Skeletal muscle cell (primary cell): Measurements from ENCODE around the gene SLC12A8.
A peak's percentile ranks its signal among the peaks of the same experiment; 100 is the strongest.

ENCODE experiments used
- DNase-seq: peaks from one replicate; pipeline ENCODE4 v3.0.0-alpha.2; 2010; ENCODE audit warnings: low read depth
- H3K4me3 ChIP-seq: 2 replicates; pipeline ENCODE4 v1.5.1; 2011; ENCODE audit warnings: low read depth, mild to moderate bottlenecking, control low read depth, low read length, moderate library complexity

The SLC12A8 gene

GRCh38 chr3:125191256-125191655 is 21.3 kb downstream of the SLC12A8 start:
- DNase-seq: no peak
- H3K4me3 ChIP-seq: no peak overlapping the region

DNA sequence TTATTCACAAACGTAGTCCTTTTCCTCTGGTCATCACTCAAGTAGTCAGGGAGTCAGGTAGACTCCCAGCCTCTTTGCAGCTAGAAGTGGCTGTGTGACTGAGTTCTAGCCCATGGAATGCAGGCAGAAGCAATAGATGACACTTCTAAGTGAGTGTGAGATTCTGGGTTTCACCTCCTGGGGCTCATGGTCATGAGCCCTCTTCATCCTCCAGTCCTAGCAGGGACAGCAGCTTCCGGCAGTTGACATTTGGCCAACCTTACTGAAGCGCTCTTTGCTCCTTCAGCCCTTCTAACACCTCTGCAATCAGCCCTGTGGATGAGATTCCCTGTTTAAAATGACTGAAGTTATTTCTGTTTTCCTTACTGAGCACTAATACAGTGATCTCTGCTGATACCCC is 21.8 kb downstream of the SLC12A8 start:
- H3K4me3 ChIP-seq: no peak overlapping the region
- DNase-seq: no peak

- no peak overlapping the region for H3K4me3 ChIP-seq
- no peak for DNase-seq
These were observed 23.0 kb downstream of the SLC12A8 start for GRCh38 chr3:125189378-125190165.

DNA sequence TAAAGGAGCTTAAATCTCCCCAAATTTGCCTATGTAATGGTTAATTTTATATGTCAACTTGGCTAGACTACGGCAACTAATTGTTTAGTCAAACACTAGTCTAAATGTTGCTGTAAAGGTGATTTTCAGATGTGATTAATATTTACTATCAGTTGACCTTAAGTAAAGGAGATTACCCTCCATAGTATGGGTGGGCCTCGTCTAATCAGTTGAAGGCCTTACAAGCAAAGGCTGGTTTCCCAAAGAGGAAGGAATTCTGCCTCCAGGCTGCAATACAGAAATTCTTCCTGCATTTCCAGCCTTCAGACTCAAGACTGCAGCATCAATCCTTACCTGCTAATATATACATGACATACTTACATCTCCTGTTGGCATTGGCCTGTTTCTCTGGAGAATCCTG is 23.6 kb downstream of the SLC12A8 start:
- DNase-seq: no peak

GRCh38 chr3:125187599-125187910 is 25.0 kb downstream of the SLC12A8 start:
- no peak for DNase-seq
- H3K4me3 ChIP-seq: no peak overlapping the region

More for the DNA sequence above, 23.6 kb downstream of the SLC12A8 start:
- no peak overlapping the region for H3K4me3 ChIP-seq

DNA sequence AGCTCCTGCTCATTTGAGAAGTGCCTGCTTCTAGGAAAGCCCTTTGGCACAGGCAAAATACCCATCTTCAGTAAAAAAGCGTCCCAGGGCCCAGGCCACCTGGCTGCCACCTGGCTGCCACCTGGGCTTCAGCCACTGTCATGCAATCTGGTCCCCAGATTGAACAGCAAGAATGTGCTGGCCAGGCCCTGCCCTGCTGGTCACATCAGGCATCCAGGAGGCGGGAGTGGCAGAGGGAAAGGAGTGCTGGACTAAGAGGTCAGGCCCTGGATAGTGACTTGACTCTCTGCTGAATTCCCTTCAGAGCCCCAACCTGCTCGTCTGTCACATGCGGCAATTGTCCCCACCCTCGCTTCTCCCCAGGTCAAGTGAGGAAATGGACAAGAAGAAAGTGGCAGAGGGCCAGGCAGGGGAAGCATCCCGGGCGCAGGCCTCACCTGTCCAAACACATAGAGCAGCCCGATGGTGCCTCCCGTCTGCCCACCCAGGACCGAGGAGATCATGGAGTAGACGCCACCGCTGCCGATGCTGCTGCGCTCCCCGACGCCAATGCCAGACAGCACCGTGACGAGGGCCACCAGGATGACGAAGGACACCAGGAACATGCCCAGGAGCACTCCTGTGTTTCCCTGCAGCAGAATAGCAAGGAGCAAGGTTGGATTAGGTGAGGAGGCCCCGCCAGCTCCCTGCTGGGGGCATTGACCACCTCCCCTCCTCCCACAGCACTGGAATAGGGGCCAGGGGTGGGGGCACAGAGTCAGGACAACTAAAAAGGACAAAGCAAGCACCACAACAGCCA is 25.5 kb downstream of the SLC12A8 start:
- no peak for DNase-seq
- no peak overlapping the region for H3K4me3 ChIP-seq

DNA sequence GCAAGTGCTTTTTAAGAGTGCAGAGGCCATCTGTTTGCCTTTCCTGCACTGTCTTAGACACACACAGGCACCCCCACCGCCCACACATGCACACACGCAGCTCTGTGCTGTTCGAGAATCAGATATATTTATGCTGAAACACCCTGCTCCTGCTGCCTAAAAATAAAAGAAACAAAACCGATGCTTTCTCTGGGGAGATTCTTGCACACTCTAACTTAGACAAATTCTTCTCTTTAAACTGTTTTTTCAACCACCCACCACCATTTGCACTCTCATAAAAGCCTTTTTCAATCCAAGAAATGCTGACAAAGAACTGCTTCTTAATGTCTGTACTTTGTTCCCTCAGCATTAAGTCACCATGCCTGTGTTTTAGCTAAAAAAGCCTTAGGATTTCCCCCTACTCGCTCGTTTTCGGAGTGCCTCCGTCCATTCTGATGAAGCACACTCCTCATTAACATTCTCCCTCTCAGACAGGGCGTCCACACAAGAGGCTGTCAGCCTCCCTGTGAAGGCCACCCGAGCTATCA is 26.2 kb downstream of the SLC12A8 start:
- H3K4me3 ChIP-seq: no peak overlapping the region
- peak; percentile 40 for DNase-seq

GRCh38 chr3:125185805-125186204 is 26.7 kb downstream of the SLC12A8 start:
- no peak for DNase-seq
- H3K4me3 ChIP-seq: no peak overlapping the region

DNA sequence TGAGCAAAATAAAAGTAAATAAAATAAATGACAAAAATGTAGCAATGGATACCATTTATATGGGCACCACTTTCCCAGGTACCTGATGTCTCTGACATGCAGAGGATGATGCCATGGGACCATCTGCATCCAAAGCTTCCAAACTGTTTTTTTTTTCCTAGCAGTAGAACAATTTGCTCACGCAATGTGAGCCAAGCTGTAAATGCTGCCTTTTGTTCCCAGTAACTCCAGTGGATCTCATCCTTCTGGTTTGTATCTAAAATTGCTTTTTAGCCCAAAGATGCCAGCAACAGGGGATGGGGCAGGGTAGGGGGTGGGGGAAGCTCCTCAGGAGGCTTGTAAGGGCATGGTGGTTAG is 32.7 kb downstream of the SLC12A8 start:
- no peak overlapping the region for H3K4me3 ChIP-seq
- DNase-seq: no peak

- no peak for DNase-seq
- no peak overlapping the region for H3K4me3 ChIP-seq
These were observed 33.2 kb downstream of the SLC12A8 start for GRCh38 chr3:125179143-125179883.

GRCh38 chr3:125177746-125178145 is 34.8 kb downstream of the SLC12A8 start:
- H3K4me3 ChIP-seq: no peak overlapping the region
- no peak for DNase-seq

DNA sequence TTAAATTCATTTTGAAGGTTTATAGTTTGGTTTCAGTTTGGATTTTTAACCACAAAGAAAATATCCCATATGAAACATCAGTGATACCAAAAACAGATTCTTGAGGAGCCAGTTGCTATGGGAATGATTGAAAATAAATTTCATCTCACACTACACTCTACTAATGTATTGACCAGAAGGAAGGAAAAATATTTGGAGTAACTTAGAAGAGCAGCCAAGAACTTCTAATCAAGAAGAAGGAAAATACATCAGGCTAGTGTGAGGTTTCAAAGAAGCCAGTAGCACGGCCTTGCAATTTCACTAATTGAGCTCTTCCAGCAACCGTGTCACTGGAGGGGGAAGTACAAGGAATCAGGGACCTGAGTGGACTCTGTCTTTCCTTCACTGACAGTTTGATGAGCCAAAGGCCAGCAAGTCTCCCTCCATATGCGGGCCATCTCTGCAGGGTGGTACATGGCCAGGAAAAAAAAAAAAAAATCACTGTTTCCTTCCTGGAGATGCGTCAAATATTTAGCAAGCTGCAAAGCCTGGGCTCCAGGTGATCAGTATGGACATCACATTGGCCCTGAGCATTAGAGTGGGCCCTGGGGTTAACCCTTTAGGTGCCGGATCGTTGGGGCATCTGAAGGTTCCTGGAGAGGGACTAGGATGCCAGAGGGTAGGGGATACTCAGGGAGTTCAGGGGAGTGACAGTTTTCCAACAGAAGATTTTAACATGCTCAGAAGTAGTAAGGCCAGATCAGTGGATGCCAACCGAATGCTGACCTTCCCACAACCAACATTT is 37.1 kb downstream of the SLC12A8 start:
- no peak overlapping the region for H3K4me3 ChIP-seq

DNA sequence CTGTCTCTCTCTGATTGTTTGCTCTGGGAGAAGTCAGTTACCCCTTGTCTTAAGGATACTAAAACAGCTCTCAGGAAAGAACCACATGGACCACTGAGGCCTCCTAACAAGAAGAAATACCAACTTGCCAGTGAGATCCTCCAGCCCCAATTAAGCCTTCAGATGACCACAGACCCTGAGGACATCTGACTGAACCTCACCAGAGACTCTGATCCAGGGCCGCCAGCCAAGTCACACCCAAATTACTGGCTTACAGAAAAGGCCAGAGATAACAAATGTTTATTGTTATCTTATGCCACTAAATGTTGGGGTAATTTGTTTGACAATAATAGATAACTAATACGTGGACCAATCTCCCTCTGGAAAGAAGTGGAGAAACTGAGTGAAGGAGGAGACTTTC is 40.2 kb downstream of the SLC12A8 start:
- H3K4me3 ChIP-seq: no peak overlapping the region
- no peak for DNase-seq

More for the DNA sequence above, 37.1 kb downstream of the SLC12A8 start:
- no peak for DNase-seq

GRCh38 chr3:125168711-125169393 is 43.7 kb downstream of the SLC12A8 start:
- no peak for DNase-seq
- H3K4me3 ChIP-seq: no peak overlapping the region

- no peak overlapping the region for H3K4me3 ChIP-seq
- DNase-seq: no peak
These were observed 45.9 kb downstream of the SLC12A8 start for GRCh38 chr3:125166599-125167136.

DNA sequence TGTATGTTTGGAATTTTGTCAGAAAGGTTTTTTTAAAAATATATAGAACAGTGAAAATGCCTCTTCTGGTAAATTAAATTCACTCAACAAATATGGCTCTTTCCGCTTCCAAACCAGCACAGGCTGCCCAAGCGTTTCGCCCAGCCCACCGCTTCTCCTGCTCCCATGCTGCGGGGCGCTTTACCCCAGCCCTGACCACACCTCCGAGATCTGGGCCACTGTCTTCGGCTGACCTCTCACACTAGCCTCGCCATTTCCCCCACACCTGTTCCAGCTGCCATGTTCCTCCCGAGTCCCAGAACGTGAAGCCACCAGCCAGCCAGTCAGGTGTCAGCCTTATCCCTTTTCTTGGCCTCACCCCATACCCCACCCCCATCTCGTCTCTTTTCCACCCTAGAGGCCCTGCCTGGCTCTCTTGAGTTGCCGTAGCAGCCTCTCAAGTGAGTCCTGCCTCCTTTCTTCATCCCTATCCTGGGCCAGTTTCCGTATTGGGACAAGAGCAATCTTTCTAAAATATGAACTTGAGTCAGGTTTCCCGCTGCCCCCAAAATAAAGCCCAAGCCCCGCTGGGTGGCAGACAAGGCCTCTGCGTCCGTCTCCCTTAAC is 46.5 kb downstream of the SLC12A8 start:
- DNase-seq: no peak
- no peak overlapping the region for H3K4me3 ChIP-seq

- no peak for DNase-seq
These were observed 47.2 kb downstream of the SLC12A8 start for GRCh38 chr3:125165189-125165947.

More at GRCh38 chr3:125165189-125165947, 47.2 kb downstream of the SLC12A8 start:
- no peak overlapping the region for H3K4me3 ChIP-seq
